ENCODE measurements around the gene MKNK1. TPM values are rescaled to one million over a fixed set of nuclear protein-coding genes. Genes with fewer than 3 reads are reported as not detected.

MKNK1 gene
- total and polyA plus RNA-seq, 2 donors: 20.1 to 62.2 TPM

GRCh38 chr1:46646331-46646730 is 42.3 kb upstream of the MKNK1 start:
- peaks cover 21 to 31% of the 10 kb centered on the region in 2 donors for H3K36me3 ChIP-seq (ENCODE audit: control insufficient read depth in 2 of 2, insufficient read depth in 2 of 2, low read length in 1 of 2)

GRCh38 chr1:46645815-46646214 is 41.7 kb upstream of the MKNK1 start:
- no peaks in the 10 kb centered on the region for H3K4me1 ChIP-seq (ENCODE audit: control insufficient read depth in 2 of 2, insufficient read depth in 2 of 2, low read length in 2 of 2)
- WGBS: 97% methylated on average over 4 of the region's 4 CpGs
- H3K4me3 ChIP-seq (ENCODE audit: low read length in 2 of 2): no peak overlapping the region
- H3K36me3 ChIP-seq (ENCODE audit: control insufficient read depth in 2 of 2, insufficient read depth in 2 of 2, low read length in 1 of 2): peaks cover 21 to 31% of the 10 kb centered on the region in 2 donors
- DNase-seq (ENCODE audit: low read depth in 6 of 9, low spot score in 9 of 9): no peak
- H3K27ac ChIP-seq (ENCODE audit: low read depth in 1 of 2, low read length in 1 of 2): no peak overlapping the region
- H3K9me3 ChIP-seq (ENCODE audit: control insufficient read depth in 2 of 2, insufficient read depth in 1 of 2, low read length in 1 of 2): peaks cover 0 to 7% of the 10 kb centered on the region in 2 donors
- no peaks in the 10 kb centered on the region for H3K27me3 ChIP-seq (ENCODE audit: control insufficient read depth in 2 of 2, insufficient read depth in 1 of 2, low read length in 1 of 2)

More at GRCh38 chr1:46646331-46646730, 42.3 kb upstream of the MKNK1 start:
- Histone ChIP-seq H3K27me3 (ENCODE audit: control insufficient read depth in 2 of 2, insufficient read depth in 1 of 2, low read length in 1 of 2) (no peaks in the 10 kb centered on the region), H3K4me3 (ENCODE audit: low read length in 2 of 2) (no peak overlapping the region), H3K27ac (ENCODE audit: low read depth in 1 of 2, low read length in 1 of 2) (no peak overlapping the region), H3K9me3 (ENCODE audit: control insufficient read depth in 2 of 2, insufficient read depth in 1 of 2, low read length in 1 of 2) (peaks cover 0 to 7% of the 10 kb centered on the region in 2 donors), H3K4me1 (ENCODE audit: control insufficient read depth in 2 of 2, insufficient read depth in 2 of 2, low read length in 2 of 2) (no peaks in the 10 kb centered on the region)
- DNase-seq (ENCODE audit: low read depth in 6 of 9, low spot score in 9 of 9): no peak
- WGBS: 94% methylated on average over 1 of the region's 1 CpG

- Histone ChIP-seq H3K4me1 (ENCODE audit: control insufficient read depth in 2 of 2, insufficient read depth in 2 of 2, low read length in 2 of 2) (no peaks in the 10 kb centered on the region), H3K27ac (ENCODE audit: low read depth in 1 of 2, low read length in 1 of 2) (no peak overlapping the region), H3K36me3 (ENCODE audit: control insufficient read depth in 2 of 2, insufficient read depth in 2 of 2, low read length in 1 of 2) (peaks cover 13 to 16% of the 10 kb centered on the region in 2 donors), H3K27me3 (ENCODE audit: control insufficient read depth in 2 of 2, insufficient read depth in 1 of 2, low read length in 1 of 2) (no peaks in the 10 kb centered on the region), H3K9me3 (ENCODE audit: control insufficient read depth in 2 of 2, insufficient read depth in 1 of 2, low read length in 1 of 2) (peaks cover 0 to 5% of the 10 kb centered on the region in 2 donors), H3K4me3 (ENCODE audit: low read length in 2 of 2) (no peak overlapping the region)
- no peak for DNase-seq (ENCODE audit: low read depth in 6 of 9, low spot score in 9 of 9)
These were observed 39.3 kb upstream of the MKNK1 start for GRCh38 chr1:46643368-46643775.

GRCh38 chr1:46642115-46642680 is 38.1 kb upstream of the MKNK1 start:
- H3K4me3 ChIP-seq (ENCODE audit: low read length in 2 of 2): no peak overlapping the region
- no peak for DNase-seq (ENCODE audit: low read depth in 6 of 9, low spot score in 9 of 9)
- no peaks in the 10 kb centered on the region for H3K9me3 ChIP-seq (ENCODE audit: control insufficient read depth in 2 of 2, insufficient read depth in 1 of 2, low read length in 1 of 2)
- no peak overlapping the region for H3K27ac ChIP-seq (ENCODE audit: low read depth in 1 of 2, low read length in 1 of 2)
- peaks cover 10 to 12% of the 10 kb centered on the region in 2 donors for H3K36me3 ChIP-seq (ENCODE audit: control insufficient read depth in 2 of 2, insufficient read depth in 2 of 2, low read length in 1 of 2)
- H3K4me1 ChIP-seq (ENCODE audit: control insufficient read depth in 2 of 2, insufficient read depth in 2 of 2, low read length in 2 of 2): no peaks in the 10 kb centered on the region
- no peaks in the 10 kb centered on the region for H3K27me3 ChIP-seq (ENCODE audit: control insufficient read depth in 2 of 2, insufficient read depth in 1 of 2, low read length in 1 of 2)

GRCh38 chr1:46639547-46639946 is 35.5 kb upstream of the MKNK1 start:
- WGBS: 98% methylated on average over 1 of the region's 1 CpG

GRCh38 chr1:46638921-46639320 is 34.9 kb upstream of the MKNK1 start:
- Histone ChIP-seq H3K4me3 (ENCODE audit: low read length in 2 of 2) (no peak overlapping the region), H3K4me1 (ENCODE audit: control insufficient read depth in 2 of 2, insufficient read depth in 2 of 2, low read length in 2 of 2) (no peaks in the 10 kb centered on the region), H3K27me3 (ENCODE audit: control insufficient read depth in 2 of 2, insufficient read depth in 1 of 2, low read length in 1 of 2) (no peaks in the 10 kb centered on the region), H3K9me3 (ENCODE audit: control insufficient read depth in 2 of 2, insufficient read depth in 1 of 2, low read length in 1 of 2) (no peaks in the 10 kb centered on the region), H3K36me3 (ENCODE audit: control insufficient read depth in 2 of 2, insufficient read depth in 2 of 2, low read length in 1 of 2) (peaks cover 25 to 29% of the 10 kb centered on the region in 2 donors), H3K27ac (ENCODE audit: low read depth in 1 of 2, low read length in 1 of 2) (no peak overlapping the region)
- no peak for DNase-seq (ENCODE audit: low read depth in 6 of 9, low spot score in 9 of 9)

More at GRCh38 chr1:46639547-46639946, 35.5 kb upstream of the MKNK1 start:
- Histone ChIP-seq H3K36me3 (ENCODE audit: control insufficient read depth in 2 of 2, insufficient read depth in 2 of 2, low read length in 1 of 2) (peaks cover 19 to 24% of the 10 kb centered on the region in 2 donors), H3K4me3 (ENCODE audit: low read length in 2 of 2) (no peak overlapping the region), H3K9me3 (ENCODE audit: control insufficient read depth in 2 of 2, insufficient read depth in 1 of 2, low read length in 1 of 2) (no peaks in the 10 kb centered on the region), H3K27me3 (ENCODE audit: control insufficient read depth in 2 of 2, insufficient read depth in 1 of 2, low read length in 1 of 2) (no peaks in the 10 kb centered on the region), H3K27ac (ENCODE audit: low read depth in 1 of 2, low read length in 1 of 2) (no peak overlapping the region), H3K4me1 (ENCODE audit: control insufficient read depth in 2 of 2, insufficient read depth in 2 of 2, low read length in 2 of 2) (no peaks in the 10 kb centered on the region)
- DNase-seq (ENCODE audit: low read depth in 6 of 9, low spot score in 9 of 9): no peak

- Histone ChIP-seq H3K4me1 (ENCODE audit: control insufficient read depth in 2 of 2, insufficient read depth in 2 of 2, low read length in 2 of 2) (no peaks in the 10 kb centered on the region), H3K4me3 (ENCODE audit: low read length in 2 of 2) (no peak overlapping the region), H3K27me3 (ENCODE audit: control insufficient read depth in 2 of 2, insufficient read depth in 1 of 2, low read length in 1 of 2) (no peaks in the 10 kb centered on the region), H3K36me3 (ENCODE audit: control insufficient read depth in 2 of 2, insufficient read depth in 2 of 2, low read length in 1 of 2) (peaks cover 23 to 29% of the 10 kb centered on the region in 2 donors), H3K27ac (ENCODE audit: low read depth in 1 of 2, low read length in 1 of 2) (no peak overlapping the region), H3K9me3 (ENCODE audit: control insufficient read depth in 2 of 2, insufficient read depth in 1 of 2, low read length in 1 of 2) (no peaks in the 10 kb centered on the region)
- DNase-seq (ENCODE audit: low read depth in 6 of 9, low spot score in 9 of 9): no peak
- 70% methylated on average over 2 of the region's 2 CpGs for WGBS
These were observed 33.5 kb upstream of the MKNK1 start for GRCh38 chr1:46637444-46638083.

- no peak for DNase-seq (ENCODE audit: low read depth in 6 of 9, low spot score in 9 of 9)
- H3K9me3 ChIP-seq (ENCODE audit: control insufficient read depth in 2 of 2, insufficient read depth in 1 of 2, low read length in 1 of 2): no peaks in the 10 kb centered on the region
- H3K27me3 ChIP-seq (ENCODE audit: control insufficient read depth in 2 of 2, insufficient read depth in 1 of 2, low read length in 1 of 2): no peaks in the 10 kb centered on the region
- peaks cover 34 to 39% of the 10 kb centered on the region in 2 donors for H3K36me3 ChIP-seq (ENCODE audit: control insufficient read depth in 2 of 2, insufficient read depth in 2 of 2, low read length in 1 of 2)
- H3K4me1 ChIP-seq (ENCODE audit: control insufficient read depth in 2 of 2, insufficient read depth in 2 of 2, low read length in 2 of 2): no peaks in the 10 kb centered on the region
- H3K27ac ChIP-seq (ENCODE audit: low read depth in 1 of 2, low read length in 1 of 2): no peak overlapping the region
- no peak overlapping the region for H3K4me3 ChIP-seq (ENCODE audit: low read length in 2 of 2)
- WGBS: 96% methylated on average over 2 of the region's 2 CpGs
These were observed 31.1 kb upstream of the MKNK1 start for GRCh38 chr1:46635205-46635604.

GRCh38 chr1:46630719-46631118 is 26.7 kb upstream of the MKNK1 start:
- WGBS: 95% methylated on average over 2 of the region's 2 CpGs
- Histone ChIP-seq H3K36me3 (ENCODE audit: control insufficient read depth in 2 of 2, insufficient read depth in 2 of 2, low read length in 1 of 2) (peaks cover 25 to 37% of the 10 kb centered on the region in 2 donors), H3K9me3 (ENCODE audit: control insufficient read depth in 2 of 2, insufficient read depth in 1 of 2, low read length in 1 of 2) (no peaks in the 10 kb centered on the region), H3K27me3 (ENCODE audit: control insufficient read depth in 2 of 2, insufficient read depth in 1 of 2, low read length in 1 of 2) (no peaks in the 10 kb centered on the region), H3K4me3 (ENCODE audit: low read length in 2 of 2) (no peak overlapping the region), H3K4me1 (ENCODE audit: control insufficient read depth in 2 of 2, insufficient read depth in 2 of 2, low read length in 2 of 2) (no peaks in the 10 kb centered on the region), H3K27ac (ENCODE audit: low read depth in 1 of 2, low read length in 1 of 2) (no peak overlapping the region)
- DNase-seq (ENCODE audit: low read depth in 6 of 9, low spot score in 9 of 9): no peak
